ENCODE data around the gene RNU1-4.
"Not testable (repeated sequence)": the region's sequence is repeated elsewhere in the genome, so short reads cannot be mapped to it uniquely, and the experiment has no call there.

RNU1-4 gene

GRCh38 chr1:16740047-16740964 is at the start of gene RNU1-4:
TSS of gene RNU1-4 (plus strand) at chr1:16740516.
- DNase-seq = not testable (repeated sequence)

- not testable (repeated sequence) for DNase-seq
These were observed 49.2 kb upstream of the RNU1-4 start for GRCh38 chr1:16690971-16691682.

- not testable (repeated sequence) for DNase-seq
These were observed 48.0 kb upstream of the RNU1-4 start for GRCh38 chr1:16692283-16692682.

GRCh38 chr1:16692717-16693448 is 47.4 kb upstream of the RNU1-4 start:
- not testable (repeated sequence) for DNase-seq

- DNase-seq = not testable (repeated sequence)
These were observed 46.6 kb upstream of the RNU1-4 start for GRCh38 chr1:16693449-16694307.

GRCh38 chr1:16694308-16694702 is 46.0 kb upstream of the RNU1-4 start:
- not testable (repeated sequence) for DNase-seq

- DNase-seq = not testable (repeated sequence)
These were observed 43.7 kb upstream of the RNU1-4 start for GRCh38 chr1:16696507-16697150.

- not testable (repeated sequence) for DNase-seq
These were observed 43.2 kb upstream of the RNU1-4 start for GRCh38 chr1:16697152-16697551.

- DNase-seq = not testable (repeated sequence)
These were observed 40.9 kb upstream of the RNU1-4 start for GRCh38 chr1:16699440-16699839.

- DNase-seq = not testable (repeated sequence)
These were observed 40.0 kb upstream of the RNU1-4 start for GRCh38 chr1:16700138-16700895.

GRCh38 chr1:16701189-16701588 is 39.1 kb upstream of the RNU1-4 start:
- DNase-seq = not testable (repeated sequence)

- not testable (repeated sequence) for DNase-seq
These were observed 38.0 kb upstream of the RNU1-4 start for GRCh38 chr1:16702280-16702679.

- not testable (repeated sequence) for DNase-seq
These were observed 37.2 kb upstream of the RNU1-4 start for GRCh38 chr1:16703141-16703540.

- not testable (repeated sequence) for DNase-seq
These were observed 36.7 kb upstream of the RNU1-4 start for GRCh38 chr1:16703602-16704001.

- not testable (repeated sequence) for DNase-seq
These were observed 36.2 kb upstream of the RNU1-4 start for GRCh38 chr1:16704076-16704475.

GRCh38 chr1:16704502-16705100 is 35.7 kb upstream of the RNU1-4 start:
- not testable (repeated sequence) for DNase-seq

GRCh38 chr1:16706302-16706701 is 34.0 kb upstream of the RNU1-4 start:
- DNase-seq = not testable (repeated sequence)

- not testable (repeated sequence) for DNase-seq
These were observed 32.9 kb upstream of the RNU1-4 start for GRCh38 chr1:16707130-16708093.

GRCh38 chr1:16708704-16709103 is 31.6 kb upstream of the RNU1-4 start:
- not testable (repeated sequence) for DNase-seq
